A673 (cell line): Measurements from ENCODE around the gene ALDH1A3. TPM values are rescaled to one million over a fixed set of nuclear protein-coding genes. Genes with fewer than 3 reads are reported as not detected.
"Not testable (repeated sequence)": the region's sequence is repeated elsewhere in the genome, so short reads cannot be mapped to it uniquely, and the experiment has no call there.

Experiments
- BruUV-seq: library from RNA; stranded (reverse); fragments of 400-500 nt; replicated peaks from 2 replicates; lab custom pipeline; 2021; lab: Mats Ljungman, UMichigan
- CTCF ChIA-PET: fragments of 300-600 bp; sonication (Branson Sonifier 250); formaldehyde crosslinking; loops from one replicate; lab custom pipeline; 2022; ENCODE audit warnings: antibody characterized with exemption; lab: Charles Lee
- POLR2A ChIA-PET: fragments of 300-600 bp; sonication (Branson Sonifier 250); formaldehyde crosslinking; loops from one replicate; lab custom pipeline; 2022; ENCODE audit warnings: antibody characterized with exemption; ENCODE audit not compliant: low non-redundant PET; lab: Charles Lee
- DNase-seq: peaks from one replicate; pipeline ENCODE4 v3.0.0-alpha.2; 2015; ENCODE audit warnings: low spot score
- H3K27ac ChIP-seq: fragments of 200-600 bp; sonication (generic); 2 replicates; pipeline ENCODE4 v1.5.1; 2016; ENCODE audit warnings: mixed run types, low read depth, mild to moderate bottlenecking, mixed read lengths, antibody characterized with exemption, low read length; ENCODE audit not compliant: poor library complexity, severe bottlenecking
- H3K27me3 ChIP-seq: fragments of 200-600 bp; sonication (generic); replicated peaks from 2 replicates; pipeline ENCODE4 v1.6.1; 2017; ENCODE audit warnings: mixed run types, low read depth, mild to moderate bottlenecking, mixed read lengths, antibody characterized with exemption, low read length; ENCODE audit not compliant: insufficient read depth, poor library complexity
- H3K36me3 ChIP-seq: fragments of 200-600 bp; sonication (generic); 2 replicates; pipeline ENCODE4 v1.6.1; 2016; ENCODE audit warnings: mixed run types, mild to moderate bottlenecking, mixed read lengths, antibody characterized with exemption, low read length; ENCODE audit not compliant: insufficient read depth, poor library complexity, severe bottlenecking
- H3K4me1 ChIP-seq: fragments of 200-600 bp; sonication (generic); 2 replicates; pipeline ENCODE4 v1.6.1; 2017; ENCODE audit warnings: mixed run types, mild to moderate bottlenecking, mixed read lengths, antibody characterized with exemption, low read length; ENCODE audit not compliant: insufficient read depth, poor library complexity, severe bottlenecking
- H3K4me3 ChIP-seq: fragments of 200-600 bp; sonication (generic); 2 replicates; pipeline ENCODE4 v1.5.1; 2016; ENCODE audit warnings: low read depth, mixed run types, mild to moderate bottlenecking, mixed read lengths, low read length; ENCODE audit not compliant: poor library complexity, severe bottlenecking
- H3K9me3 ChIP-seq: fragments of 200-600 bp; sonication (generic); 2 replicates; pipeline ENCODE4 v1.6.1; 2016; ENCODE audit warnings: mixed run types, low read depth, mild to moderate bottlenecking, mixed read lengths, antibody characterized with exemption, low read length; ENCODE audit not compliant: poor library complexity, severe bottlenecking
- CTCF ChIP-seq: fragments of 300-800, 200-600 bp; sonication (generic); conservative IDR thresholded peaks from 2 replicates; pipeline ENCODE4 v1.5.1; 2017; ENCODE audit warnings: low read depth, mild to moderate bottlenecking, antibody characterized with exemption, low read length, moderate library complexity, mixed read lengths
- EZH2 ChIP-seq: fragments of 200-600 bp; sonication (generic); IDR thresholded peaks from 2 replicates; pipeline ENCODE4 v1.6.1; 2017; ENCODE audit warnings: borderline replicate concordance, low read depth, mild to moderate bottlenecking, mixed read lengths, antibody characterized with exemption, low read length; ENCODE audit not compliant: poor library complexity, severe bottlenecking
- intact Hi-C: fragments of 100-400 bp; cut with micrococcal nuclease; formaldehyde crosslinking; loops from one replicate; pipeline ENCODE4 v1.10.0; 2022; ENCODE audit not compliant: unreplicated experiment
- total RNA-seq: library from RNA; stranded (reverse); gene quantifications from 2 replicates; pipeline ENCODE4 v1.2.3, GENCODE V29; 2021

ALDH1A3 gene
- total RNA-seq, 1 experiment from 2014 or later = 0.19 TPM

- intact Hi-C loops = no loop called here
- Histone ChIP-seq H3K27me3 (no peaks in the 10 kb centered on the region), H3K27ac (peak overlapping the region; percentile 69), H3K36me3 (no peaks in the 10 kb centered on the region), H3K9me3 (no peaks in the 10 kb centered on the region), H3K4me3 (peak overlapping the region; percentile 60), H3K4me1 (peaks cover 14% of the 10 kb centered on the region)
- peak; percentile 57 for TF ChIP-seq CTCF
- no peak for TF ChIP-seq EZH2
- BruUV-seq = no TSS peak
- CTCF ChIA-PET = no interaction called here
- POLR2A ChIA-PET = no interaction called here
- peak; percentile 77 for DNase-seq
Observed at GRCh38 chr15:100849021-100849854, 30.4 kb upstream of the ALDH1A3 start.

GRCh38 chr15:100849855-100850218 lies 29.8 kb upstream of the ALDH1A3 start:
- DNase-seq = no peak
- ChIA-PET CTCF (no interaction called here), POLR2A (no interaction called here)
- TF ChIP-seq CTCF (no peak), EZH2 (no peak)
- intact Hi-C loops = no loop called here
- Histone ChIP-seq H3K27ac (peak overlapping the region; percentile 69), H3K36me3 (no peaks in the 10 kb centered on the region), H3K27me3 (no peaks in the 10 kb centered on the region), H3K4me1 (peaks cover 20% of the 10 kb centered on the region), H3K4me3 (peak overlapping the region; percentile 60), H3K9me3 (no peaks in the 10 kb centered on the region)
- BruUV-seq = no TSS peak

- H3K27ac ChIP-seq = not testable (repeated sequence)
Observed at GRCh38 chr15:100851428-100852015, 28.1 kb upstream of the ALDH1A3 start.

More at GRCh38 chr15:100851428-100852015, 28.1 kb upstream of the ALDH1A3 start:
- DNase-seq, H3K27me3 ChIP-seq, H3K36me3 ChIP-seq, CTCF ChIA-PET, H3K4me3 ChIP-seq, POLR2A ChIA-PET, intact Hi-C loops, H3K9me3 ChIP-seq, BruUV-seq: not testable (repeated sequence)
- peaks cover 33% of the 10 kb centered on the region for H3K4me1 ChIP-seq
